ENCODE measurements around the gene RHOBTB3.

RHOBTB3 gene

GRCh38 chr5:95763941-95764340, 32.8 kb downstream of the RHOBTB3 start:
- no peak for DNase-seq (ENCODE audit: low read depth, low spot score)

DNA sequence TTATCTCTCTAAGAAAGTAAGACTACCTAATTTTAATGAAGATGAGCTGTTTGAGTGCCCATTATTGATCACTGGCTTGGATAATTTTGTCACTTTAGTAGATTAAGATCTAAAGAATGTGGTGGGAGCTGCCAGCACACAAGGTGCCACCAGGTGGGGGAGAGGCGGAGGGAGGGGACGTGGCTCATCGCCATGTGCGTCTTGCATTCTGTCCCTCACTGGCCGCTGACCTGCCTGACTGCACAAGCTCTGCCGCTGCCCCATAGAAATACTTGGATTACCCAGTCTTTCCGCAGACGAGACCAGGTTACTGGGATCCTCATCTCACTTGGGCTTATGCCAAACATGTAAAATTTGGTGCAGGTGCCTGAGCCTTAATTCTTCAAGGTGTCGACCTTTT, 37.6 kb downstream of the RHOBTB3 start:
- DNase-seq (ENCODE audit: low read depth, low spot score) = no peak

DNA sequence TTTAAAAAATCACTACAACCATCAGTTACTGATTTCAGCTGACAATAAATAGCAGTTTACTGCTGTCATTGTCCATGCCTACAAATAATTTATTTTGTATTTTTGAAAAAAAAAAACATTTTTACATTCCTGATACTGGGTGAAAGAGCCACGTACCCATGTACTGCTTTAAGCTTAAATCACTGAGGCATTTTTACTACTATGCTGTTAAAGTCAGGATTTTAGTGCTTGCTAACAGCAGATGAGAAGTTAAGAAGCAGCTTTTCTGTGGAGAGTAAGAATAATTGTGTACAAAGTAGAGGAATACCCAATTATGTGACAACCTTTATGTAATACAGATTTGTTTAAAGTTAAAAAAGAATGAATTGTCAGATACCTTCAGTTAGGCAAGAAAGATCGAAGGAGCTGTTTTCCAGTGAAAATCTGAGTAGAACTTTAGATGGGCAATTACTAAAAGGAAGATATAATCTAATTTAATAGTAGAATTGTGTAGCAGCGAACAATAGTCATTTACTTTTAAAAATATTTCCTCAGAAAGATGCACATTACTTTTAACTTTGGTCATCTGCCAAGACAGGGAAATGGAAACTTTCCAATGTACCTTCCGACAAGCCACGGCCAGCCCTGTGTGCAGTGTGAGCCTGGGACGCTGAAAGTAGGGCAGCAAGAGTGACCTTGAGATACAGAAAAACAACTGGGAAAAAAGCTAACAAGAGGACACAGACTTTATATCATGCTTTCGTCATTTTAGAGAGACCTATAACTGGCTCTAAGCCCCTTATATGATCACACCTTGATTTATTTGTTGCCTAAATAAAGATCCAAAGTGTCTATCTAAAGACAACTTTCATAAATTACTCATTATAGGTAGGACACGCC, 39.9 kb downstream of the RHOBTB3 start:
- no peak for DNase-seq (ENCODE audit: low read depth, low spot score)

- no peak for DNase-seq (ENCODE audit: low read depth, low spot score)
Observed at GRCh38 chr5:95771892-95772291, 40.8 kb downstream of the RHOBTB3 start.

DNA sequence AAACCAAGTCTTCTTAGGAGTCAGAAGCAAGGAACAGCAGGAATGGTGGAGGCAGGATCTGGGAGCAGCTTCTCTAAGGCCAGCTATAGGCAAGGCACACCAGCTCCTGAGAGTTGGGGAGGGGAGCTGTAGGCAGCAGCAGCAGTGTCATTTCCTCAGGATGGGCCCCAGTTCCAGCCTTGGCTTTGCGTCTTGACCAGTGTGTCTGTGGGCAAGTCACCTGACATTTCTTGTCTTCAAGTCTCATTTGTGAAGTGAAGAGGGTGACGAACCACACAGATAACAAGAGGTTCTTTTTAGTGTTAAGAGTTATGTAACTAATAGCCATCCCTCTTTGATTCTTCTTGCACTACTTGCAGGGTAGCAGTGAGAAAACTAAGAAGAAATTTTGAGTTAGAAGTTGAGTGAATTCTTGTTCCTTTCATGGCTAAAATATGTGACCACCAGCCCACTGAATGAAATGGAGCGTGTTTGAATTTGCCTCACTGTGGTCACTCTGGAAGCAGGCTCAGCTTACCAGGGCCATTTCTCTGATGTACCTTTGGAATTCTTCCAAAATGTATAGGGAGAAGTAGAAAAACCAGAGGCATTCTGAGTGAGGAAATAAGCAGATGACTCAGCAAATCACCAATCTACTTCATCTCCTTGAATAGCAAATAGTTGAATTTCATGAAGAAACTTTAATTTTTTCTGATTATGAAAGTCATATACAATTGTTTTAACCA, 42.4 kb downstream of the RHOBTB3 start:
- DNase-seq (ENCODE audit: low read depth, low spot score) = no peak

DNA sequence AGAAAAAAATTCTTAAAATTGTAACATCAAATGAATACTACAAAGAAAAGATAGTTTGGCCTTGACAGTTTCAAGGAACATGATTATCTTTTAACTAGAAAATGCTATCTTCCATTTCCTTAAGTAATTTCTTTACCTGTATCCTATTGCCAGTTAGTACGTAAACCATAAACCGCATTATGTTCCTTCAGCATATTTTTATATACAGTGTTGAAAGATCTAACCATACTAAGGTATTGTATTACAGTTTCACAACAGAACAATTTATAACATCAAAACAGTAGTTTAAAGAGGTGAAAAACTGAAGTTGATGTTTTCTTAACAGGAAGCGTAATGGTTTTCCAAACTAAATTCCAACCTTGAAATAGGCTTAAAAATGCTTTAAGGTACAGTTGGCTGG, 46.3 kb downstream of the RHOBTB3 start:
- DNase-seq (ENCODE audit: low read depth, low spot score) = no peak

DNA sequence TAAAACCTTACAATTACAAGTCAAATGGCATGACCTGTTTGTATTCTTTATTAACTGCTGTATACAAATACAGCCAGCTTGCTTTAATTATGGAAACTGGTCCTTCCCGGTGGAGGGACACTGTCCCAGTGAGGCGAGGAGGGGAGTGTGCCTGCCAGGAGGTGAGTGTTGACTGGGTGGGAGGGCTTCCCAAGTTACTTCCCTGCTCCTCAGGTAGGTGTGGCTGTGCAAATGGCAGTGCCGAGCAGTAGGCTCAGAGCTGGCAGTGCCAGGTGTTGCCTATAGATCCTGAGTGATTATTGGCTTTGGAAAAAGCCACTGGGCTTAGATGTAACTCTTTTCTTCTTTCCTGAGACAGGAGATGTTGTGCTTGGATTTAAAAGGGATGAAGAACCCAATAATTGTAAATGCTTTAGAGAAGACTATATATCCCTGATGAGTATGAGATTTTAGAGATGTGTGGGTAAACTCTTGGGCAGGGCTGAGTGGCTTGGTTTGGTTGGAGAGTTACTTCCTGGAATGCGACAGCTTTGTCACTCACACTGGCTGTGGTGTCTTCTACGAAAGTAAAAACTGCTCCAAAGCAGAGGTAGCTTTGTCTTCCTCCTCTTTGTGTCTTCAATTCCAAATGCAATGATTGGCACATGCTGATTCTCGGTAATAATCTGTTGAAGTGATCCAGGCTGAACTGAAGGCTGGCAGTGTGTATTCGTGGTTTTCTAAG, 47.7 kb downstream of the RHOBTB3 start:
- DNase-seq (ENCODE audit: low read depth, low spot score) = no peak

GRCh38 chr5:95779611-95780010, 48.5 kb downstream of the RHOBTB3 start:
- no peak for DNase-seq (ENCODE audit: low read depth, low spot score)

DNA sequence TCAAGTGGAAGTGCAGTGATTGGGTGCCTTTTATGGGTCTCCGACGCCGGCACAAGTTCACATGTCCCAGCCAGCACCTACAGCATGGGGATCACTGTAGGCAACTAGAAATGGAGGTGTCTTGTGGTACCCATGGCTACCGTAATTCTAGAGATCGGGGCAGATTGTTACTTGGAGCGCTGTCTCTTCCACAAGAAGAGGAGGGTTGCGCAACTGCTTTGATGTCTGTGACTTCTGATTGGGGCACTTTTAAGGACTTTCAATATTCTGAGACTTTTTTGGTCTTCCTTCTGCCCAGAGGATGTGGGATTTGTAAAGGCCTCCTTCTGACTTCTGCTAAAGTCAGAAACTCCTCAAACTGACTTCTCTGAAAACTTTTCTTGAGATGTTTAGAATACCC, 49.5 kb downstream of the RHOBTB3 start:
- no peak for DNase-seq (ENCODE audit: low read depth, low spot score)

- peak; percentile 46 for DNase-seq (ENCODE audit: low read depth, low spot score)
Observed at GRCh38 chr5:95781101-95781583, 50.0 kb downstream of the RHOBTB3 start.

- DNase-seq (ENCODE audit: low read depth, low spot score) = no peak
Observed at GRCh38 chr5:95782181-95782580, 51.0 kb downstream of the RHOBTB3 start.

GRCh38 chr5:95783661-95784060, 52.5 kb downstream of the RHOBTB3 start:
- DNase-seq (ENCODE audit: low read depth, low spot score) = no peak

DNA sequence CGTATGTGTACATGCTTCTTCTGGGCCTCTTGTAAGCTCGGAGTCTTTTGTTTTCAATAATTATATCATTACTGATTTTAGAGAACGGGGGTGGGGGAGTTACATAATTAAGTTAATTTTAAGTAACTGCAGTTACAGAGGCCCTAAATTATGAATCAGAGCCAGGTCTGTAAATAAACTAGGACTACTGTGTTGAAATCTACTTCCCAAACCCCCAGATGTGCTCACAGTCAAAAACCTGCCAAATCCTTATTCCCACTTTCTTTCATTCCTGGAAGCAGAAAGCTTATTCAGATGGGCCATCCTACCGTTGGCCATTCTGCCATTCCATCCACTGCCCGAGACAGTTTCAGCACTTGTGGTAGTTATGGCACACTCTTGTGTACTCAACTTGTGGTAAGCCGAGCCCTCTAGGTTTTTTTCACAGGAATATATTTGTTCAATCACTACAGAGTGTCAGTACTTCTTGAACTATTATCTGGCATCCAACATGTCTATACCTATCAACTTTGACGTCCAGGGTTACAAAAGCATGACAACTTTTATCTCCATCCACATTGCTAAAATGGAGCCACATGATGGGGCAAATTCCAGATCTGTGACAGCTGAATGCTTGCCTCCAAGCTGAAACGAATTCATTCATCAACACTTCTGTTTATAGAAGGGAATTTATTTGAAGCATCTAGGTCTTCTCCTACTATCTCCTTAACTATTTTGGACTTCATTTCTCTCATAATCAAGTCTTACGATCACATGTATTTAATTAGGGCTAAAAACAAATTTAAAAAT, 53.6 kb downstream of the RHOBTB3 start:
- DNase-seq (ENCODE audit: low read depth, low spot score) = no peak

- DNase-seq (ENCODE audit: low read depth, low spot score) = no peak
Observed at GRCh38 chr5:95786821-95787418, 55.8 kb downstream of the RHOBTB3 start.

DNA sequence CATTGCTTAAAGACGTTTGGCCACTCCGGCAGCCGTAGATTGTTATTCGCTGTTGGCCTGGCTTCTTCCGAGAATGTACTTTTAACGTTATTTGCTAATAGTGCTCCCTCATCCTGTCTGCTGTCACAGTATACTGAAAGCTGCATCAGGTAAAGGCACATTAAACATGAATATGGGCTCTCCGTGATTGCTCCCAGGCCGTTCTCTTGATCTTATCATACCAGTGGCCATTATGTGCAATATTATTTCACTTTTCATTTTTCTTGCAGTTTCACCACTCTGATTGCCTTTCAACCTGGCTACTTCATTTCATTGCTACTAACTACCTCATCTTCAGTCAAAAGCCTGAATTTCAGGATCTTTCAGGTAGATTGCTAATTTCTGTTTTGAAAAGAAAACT, 57.4 kb downstream of the RHOBTB3 start:
- DNase-seq (ENCODE audit: low read depth, low spot score) = no peak

DNA sequence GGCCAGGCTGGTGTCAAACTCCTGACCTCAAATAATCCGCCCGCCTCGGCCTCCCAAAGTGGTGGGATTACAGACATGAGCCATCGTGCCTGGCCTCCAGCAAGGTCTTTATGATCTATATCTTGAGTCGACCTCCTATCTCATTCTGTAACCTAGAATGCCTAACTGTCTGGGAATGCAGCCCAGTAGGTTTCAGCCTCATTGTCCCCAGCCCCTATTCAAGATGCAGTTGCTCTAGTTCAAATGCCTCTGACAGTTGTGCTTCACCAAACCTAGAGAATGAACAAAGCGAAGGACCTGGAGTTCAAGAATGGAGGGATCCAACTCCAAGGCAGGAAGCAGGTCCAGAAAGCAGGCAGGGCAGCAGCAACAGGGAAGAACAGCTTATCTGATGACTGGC, 60.6 kb downstream of the RHOBTB3 start:
- no peak for DNase-seq (ENCODE audit: low read depth, low spot score)

DNA sequence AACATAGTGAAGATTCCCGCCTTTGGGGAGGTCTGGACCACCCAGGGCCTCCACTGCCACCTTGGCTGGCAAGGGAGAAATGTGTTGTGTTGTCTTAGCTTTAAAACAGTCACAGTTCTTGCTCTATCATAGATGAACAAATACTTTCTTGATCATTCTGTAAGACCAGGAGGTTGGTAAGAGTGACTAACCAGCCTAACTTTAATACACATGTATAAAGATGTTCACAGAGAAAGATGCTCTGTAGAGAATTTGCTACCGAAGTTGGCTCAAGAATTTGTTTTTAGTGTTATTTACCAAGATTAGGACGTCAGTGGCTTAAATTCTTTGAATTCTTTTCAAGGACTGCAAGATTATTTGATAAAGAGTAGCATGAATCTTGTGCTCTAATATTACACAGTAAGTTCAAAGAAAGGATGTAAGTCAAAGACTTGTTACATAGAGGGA, 63.0 kb downstream of the RHOBTB3 start:
- no peak for DNase-seq (ENCODE audit: low read depth, low spot score)

- no peak for DNase-seq (ENCODE audit: low read depth, low spot score)
Observed at GRCh38 chr5:95797301-95797700, 66.2 kb downstream of the RHOBTB3 start.

GRCh38 chr5:95798048-95798447, 66.9 kb downstream of the RHOBTB3 start:
- no peak for DNase-seq (ENCODE audit: low read depth, low spot score)

DNA sequence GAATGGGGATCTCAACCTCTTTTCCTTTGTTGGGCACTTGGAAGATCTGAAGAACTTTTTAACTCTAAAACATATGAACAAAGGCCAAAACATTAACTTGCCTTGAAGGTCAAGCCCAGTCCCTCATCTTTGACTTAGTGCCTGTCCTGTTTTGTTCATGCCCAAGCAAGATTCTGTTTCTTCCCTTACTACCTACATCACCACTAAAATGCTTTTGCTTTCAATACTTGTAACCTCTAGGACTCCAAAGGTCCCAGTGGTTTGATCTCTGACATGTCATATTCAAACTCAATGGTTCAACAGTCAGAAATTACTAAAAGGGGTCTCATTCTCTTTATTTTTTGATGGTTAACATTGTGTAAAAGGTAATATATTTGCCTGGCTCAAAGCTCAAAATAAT, 67.4 kb downstream of the RHOBTB3 start:
- DNase-seq (ENCODE audit: low read depth, low spot score) = no peak
